HepG2 (cell line): ENCODE results near the gene NHSL1. TPM values are rescaled to one million over a fixed set of nuclear protein-coding genes. Genes with fewer than 3 reads are reported as not detected.

Experiments used
- AGO1 ChIP-seq: fragments of 200-400 bp; formaldehyde crosslinking; IDR thresholded peaks from 2 replicates; pipeline ENCODE4 v1.6.1; 2017; ENCODE audit warnings: mild to moderate bottlenecking, low read depth, low read length, moderate library complexity; ENCODE audit not compliant: poor library complexity, severe bottlenecking
- ATF7-NPFF ChIP-seq: sonication (generic); formaldehyde crosslinking; IDR thresholded peaks from 2 replicates; pipeline ENCODE4 v1.8.1; 2023; ENCODE audit warnings: mild to moderate bottlenecking, low read depth, missing genetic modification reagents, moderate library complexity
- CREBL2 ChIP-seq: sonication (generic); formaldehyde crosslinking; IDR thresholded peaks from 2 replicates; pipeline ENCODE4 v1.8.1; 2023; ENCODE audit warnings: missing genetic modification reagents, mild to moderate bottlenecking, borderline replicate concordance
- ELK4 ChIP-seq: sonication (generic); formaldehyde crosslinking; IDR thresholded peaks from 2 replicates; pipeline ENCODE4 v1.9.0; 2021; ENCODE audit warnings: missing genetic modification reagents, borderline replicate concordance
- FOXA1 ChIP-seq, 2 experiments: fragments of 450-650 bp in 1 of 2; sonication (generic) in 1 of 2; formaldehyde crosslinking in 1 of 2; IDR thresholded peaks; 2 replicates each; pipeline versions ENCODE4 v1.4.0 to v1.6.1; 2016 to 2020; ENCODE audit warnings: missing genetic modification reagents in 1 of 2
- MBD4 ChIP-seq: IDR thresholded peaks from 2 replicates; pipeline ENCODE4 v1.6.1; 2012; ENCODE audit warnings: low read length, inconsistent platforms, borderline replicate concordance
- NFE2L1 ChIP-seq: sonication (generic); formaldehyde crosslinking; IDR thresholded peaks from 2 replicates; pipeline ENCODE4 v1.4.0; 2020; ENCODE audit warnings: missing genetic modification reagents, mild to moderate bottlenecking, borderline replicate concordance
- PATZ1 ChIP-seq: sonication (generic); formaldehyde crosslinking; IDR thresholded peaks from 2 replicates; pipeline ENCODE4 v1.4.0; 2020; ENCODE audit warnings: missing genetic modification reagents
- PCBP2 ChIP-seq: fragments of 200-400 bp; formaldehyde crosslinking; optimal IDR thresholded peaks from 2 replicates; pipeline ENCODE3; 2018; ENCODE audit warnings: low read length, low read depth; ENCODE audit not compliant: poor library complexity, severe bottlenecking
- POLR2AphosphoS2 ChIP-seq: IDR thresholded peaks from 2 replicates; pipeline ENCODE4 v1.6.1; 2011; ENCODE audit warnings: low read depth, low read length, improper control_type of control experiment
- SNRNP70 ChIP-seq: fragments of 200-400 bp; formaldehyde crosslinking; IDR thresholded peaks from 2 replicates; pipeline ENCODE4 v1.6.1; 2017; ENCODE audit warnings: mild to moderate bottlenecking, low read depth, low read length, moderate library complexity
- SOX6 ChIP-seq, 2 experiments: fragments of 450-650 bp in 1 of 2; sonication (generic) in 1 of 2; formaldehyde crosslinking in 1 of 2; IDR thresholded peaks; 2 replicates each; pipeline versions ENCODE4 v1.4.0 to v1.6.1; 2017 to 2020; ENCODE audit warnings: antibody characterized with exemption in 1 of 2, mild to moderate bottlenecking in 1 of 2, missing genetic modification reagents in 1 of 2
- SP2 ChIP-seq: sonication (generic); formaldehyde crosslinking; IDR thresholded peaks from 2 replicates; pipeline ENCODE4 v1.5.1; 2020; ENCODE audit warnings: mild to moderate bottlenecking, missing genetic modification reagents
- SP4 ChIP-seq: sonication (generic); formaldehyde crosslinking; IDR thresholded peaks from 2 replicates; pipeline ENCODE4 v1.8.1; 2023; ENCODE audit warnings: mild to moderate bottlenecking, missing genetic modification reagents
- TAF1 ChIP-seq: sonication (generic); formaldehyde crosslinking; IDR thresholded peaks from 2 replicates; pipeline ENCODE4 v1.4.0; 2020; ENCODE audit warnings: missing genetic modification reagents
- TOPORS ChIP-seq: sonication (generic); formaldehyde crosslinking; IDR thresholded peaks from 2 replicates; pipeline ENCODE4 v1.8.0; 2023; ENCODE audit warnings: mild to moderate bottlenecking, missing genetic modification reagents
- YEATS2 ChIP-seq: sonication (generic); formaldehyde crosslinking; IDR thresholded peaks from 2 replicates; pipeline ENCODE4 v1.4.0; 2020; ENCODE audit warnings: missing genetic modification reagents, borderline replicate concordance
- ZNF138 ChIP-seq: sonication (generic); formaldehyde crosslinking; IDR thresholded peaks from 2 replicates; pipeline ENCODE4 v1.5.0; 2020; ENCODE audit warnings: mild to moderate bottlenecking, low read depth, missing genetic modification reagents
- ZNF280B ChIP-seq: sonication (generic); formaldehyde crosslinking; IDR thresholded peaks from 2 replicates; pipeline ENCODE4 v1.5.0; 2020; ENCODE audit warnings: missing genetic modification reagents, mild to moderate bottlenecking, borderline replicate concordance
- ZNF451 ChIP-seq: sonication (generic); formaldehyde crosslinking; IDR thresholded peaks from 2 replicates; pipeline ENCODE4 v1.5.0; 2020; ENCODE audit warnings: mild to moderate bottlenecking, missing genetic modification reagents
- ZNF704 ChIP-seq: sonication (generic); formaldehyde crosslinking; IDR thresholded peaks from 2 replicates; pipeline ENCODE4 v1.8.1; 2023; ENCODE audit warnings: mild to moderate bottlenecking, inconsistent platforms, moderate library complexity, missing genetic modification reagents, borderline replicate concordance
- polyA plus RNA-seq, 8 experiments: library from polyadenylated mRNA; depleted of rRNA in 3 of 8; stranded (reverse) in 7 of 8; unstranded in 1 of 8; fragments of >200 nt; fragmentation: Illumina TruSeq in 4 of 8; extraction: Trizol in 4 of 8; gene quantifications; 2 replicates each; pipeline versions ENCODE4 v1.2.1 to v1.2.3, GENCODE V29; 2011 to 2016; ENCODE audit warnings: low read depth in 4 of 8, missing spikeins in 1 of 8, mixed read lengths in 1 of 8; ENCODE audit not compliant: insufficient read depth in 1 of 8
- total RNA-seq, 5 experiments: library from RNA; depleted of rRNA; stranded (reverse); fragments of >200 nt; fragmentation: Illumina TruSeq; extraction: Trizol; gene quantifications; 2 replicates each; pipeline ENCODE4 v1.2.3, GENCODE V29; 2016; ENCODE audit warnings: low read depth in 1 of 5

Gene NHSL1
- total and polyA plus RNA-seq, 2 of the 13 experiments (the other 11 are each of a cell fraction or from before 2014, with no cell fraction given): 24.9 to 53.6 TPM

GRCh38 chr6:138403801-138404665, 95.3 kb downstream of the NHSL1 start, which contains the start of gene HEBP2 (continued):
- TF ChIP-seq PATZ1 (peak; percentile 97), TAF1 (CRISPR knock-in tag) (peak; percentile 67), MBD4 (no peak), ATF7-NPFF (CRISPR knock-in tag) (no peak; the same call in none of the 2 replicates), ZNF451 (peak; percentile 66; the same call in 1 of the 2 replicates), ZNF280B (CRISPR knock-in tag) (peak; percentile 48; the same call in 1 of the 2 replicates), FOXA1 (IDR thresholded peaks at IDR 0.05) (no peak), FOXA1 (CRISPR knock-in tag; IDR thresholded peaks at IDR 0.05) (peak; percentile 52), TOPORS (CRISPR knock-in tag) (peak; percentile 98), YEATS2 (CRISPR knock-in tag) (no peak; the same call in 1 of the 2 replicates), AGO1 (peak; percentile 84), ZNF704 (CRISPR knock-in tag) (no peak), ZNF138 (CRISPR knock-in tag) (peak; percentile 71; the same call in 1 of the 2 replicates), SNRNP70 (no peak), PCBP2 (no peak), SOX6 (IDR thresholded peaks at IDR 0.05) (no peak), SOX6 (CRISPR knock-in tag; IDR thresholded peaks at IDR 0.05) (peak; percentile 96), SP2 (CRISPR knock-in tag) (peak; percentile 84), POLR2AphosphoS2 (no peak), ELK4 (no peak; the same call in 1 of the 2 replicates), NFE2L1 (CRISPR knock-in tag) (no peak), SP4 (CRISPR knock-in tag) (peak; percentile 89), CREBL2 (CRISPR knock-in tag) (no peak)
